ENCODE results near the gene OSBPL9.
"Not testable (repeated sequence)": the region's sequence is repeated elsewhere in the genome, so short reads cannot be mapped to it uniquely, and the experiment has no call there.

OSBPL9 gene

GRCh38 chr1:51799372-51799771 is 182.5 kb downstream of the OSBPL9 start:
- no peak for DNase-seq

GRCh38 chr1:51814513-51814912 is 197.6 kb downstream of the OSBPL9 start:
- no peak for DNase-seq

- DNase-seq, result no peak
These were observed 201.6 kb downstream of the OSBPL9 start for GRCh38 chr1:51818487-51818886.

GRCh38 chr1:51819021-51819420 is 202.1 kb downstream of the OSBPL9 start:
- DNase-seq, result not testable (repeated sequence)

GRCh38 chr1:51819810-51820209 is 202.9 kb downstream of the OSBPL9 start:
- no peak for DNase-seq

GRCh38 chr1:51829058-51829457 is 212.2 kb downstream of the OSBPL9 start:
- DNase-seq, result no peak

- DNase-seq, result no peak
These were observed 216.8 kb downstream of the OSBPL9 start for GRCh38 chr1:51833700-51834099.

GRCh38 chr1:51837243-51837642 is 220.4 kb downstream of the OSBPL9 start:
- no peak for DNase-seq

Data from CD4-positive, alpha-beta T cell treated with Interleukin-4 for 1 hour (primary cell).